Measurements from ENCODE around the gene ANKRD9. TPM values are rescaled to one million over a fixed set of nuclear protein-coding genes. Genes with fewer than 3 reads are reported as not detected.

ANKRD9 gene
- total and polyA plus RNA-seq, 2 of the 13 experiments (the other 11 are each of a cell fraction or from before 2014, with no cell fraction given): 10.0 to 15.0 TPM

- no peak for TF ChIP-seq ZNF672 (CRISPR knock-in tag; IDR thresholded peaks at IDR 0.05)
- peak; percentile 81; the same call in 1 of the 2 replicates for TF ChIP-seq TBX3 (IDR thresholded peaks at IDR 0.05; ENCODE audit: borderline replicate concordance)
- no peak for TF ChIP-seq HCFC1 (IDR thresholded peaks at IDR 0.05; ENCODE audit: low read depth, low read length)
- TF ChIP-seq TBL1XR1 (IDR thresholded peaks at IDR 0.05; ENCODE audit: borderline replicate concordance, low read length, partially characterized antibody): peak; percentile 73
- peak; percentile 79 for TF ChIP-seq BCL6 (CRISPR knock-in tag; IDR thresholded peaks at IDR 0.05)
- peak; percentile 14; the same call in 1 of the 2 replicates for TF ChIP-seq HNF4G (IDR thresholded peaks at IDR 0.05; ENCODE audit: borderline replicate concordance, low read depth, low read length)
- TF ChIP-seq HNF4G (CRISPR knock-in tag; IDR thresholded peaks at IDR 0.05; ENCODE audit: borderline replicate concordance, low read depth): no peak
- TF ChIP-seq ZSCAN20 (CRISPR knock-in tag; IDR thresholded peaks at IDR 0.05; ENCODE audit: borderline replicate concordance): no peak
- no peak for TF ChIP-seq TEF (CRISPR knock-in tag; IDR thresholded peaks at IDR 0.05)
- 0 out of 2 replicates have a peak, but pooled peaks have one; percentile 41 for TF ChIP-seq ELF1 (CRISPR knock-in tag; IDR thresholded peaks at IDR 0.05)
- TF ChIP-seq, protein P1, sequence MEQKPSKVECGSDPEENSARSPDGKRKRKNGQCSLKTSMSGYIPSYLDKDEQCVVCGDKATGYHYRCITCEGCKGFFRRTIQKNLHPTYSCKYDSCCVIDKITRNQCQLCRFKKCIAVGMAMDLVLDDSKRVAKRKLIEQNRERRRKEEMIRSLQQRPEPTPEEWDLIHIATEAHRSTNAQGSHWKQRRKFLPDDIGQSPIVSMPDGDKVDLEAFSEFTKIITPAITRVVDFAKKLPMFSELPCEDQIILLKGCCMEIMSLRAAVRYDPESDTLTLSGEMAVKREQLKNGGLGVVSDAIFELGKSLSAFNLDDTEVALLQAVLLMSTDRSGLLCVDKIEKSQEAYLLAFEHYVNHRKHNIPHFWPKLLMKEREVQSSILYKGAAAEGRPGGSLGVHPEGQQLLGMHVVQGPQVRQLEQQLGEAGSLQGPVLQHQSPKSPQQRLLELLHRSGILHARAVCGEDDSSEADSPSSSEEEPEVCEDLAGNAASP (CRISPR knock-in tag; IDR thresholded peaks at IDR 0.05; ENCODE audit: borderline replicate concordance): no peak
- TF ChIP-seq, protein P2, sequence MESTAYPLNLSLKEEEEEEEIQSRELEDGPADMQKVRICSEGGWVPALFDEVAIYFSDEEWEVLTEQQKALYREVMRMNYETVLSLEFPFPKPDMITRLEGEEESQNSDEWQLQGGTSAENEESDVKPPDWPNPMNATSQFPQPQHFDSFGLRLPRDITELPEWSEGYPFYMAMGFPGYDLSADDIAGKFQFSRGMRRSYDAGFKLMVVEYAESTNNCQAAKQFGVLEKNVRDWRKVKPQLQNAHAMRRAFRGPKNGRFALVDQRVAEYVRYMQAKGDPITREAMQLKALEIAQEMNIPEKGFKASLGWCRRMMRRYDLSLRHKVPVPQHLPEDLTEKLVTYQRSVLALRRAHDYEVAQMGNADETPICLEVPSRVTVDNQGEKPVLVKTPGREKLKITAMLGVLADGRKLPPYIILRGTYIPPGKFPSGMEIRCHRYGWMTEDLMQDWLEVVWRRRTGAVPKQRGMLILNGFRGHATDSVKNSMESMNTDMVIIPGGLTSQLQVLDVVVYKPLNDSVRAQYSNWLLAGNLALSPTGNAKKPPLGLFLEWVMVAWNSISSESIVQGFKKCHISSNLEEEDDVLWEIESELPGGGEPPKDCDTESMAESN (CRISPR knock-in tag; conservative IDR thresholded peaks at IDR 0.05): no peak
- TF ChIP-seq, protein P3, sequence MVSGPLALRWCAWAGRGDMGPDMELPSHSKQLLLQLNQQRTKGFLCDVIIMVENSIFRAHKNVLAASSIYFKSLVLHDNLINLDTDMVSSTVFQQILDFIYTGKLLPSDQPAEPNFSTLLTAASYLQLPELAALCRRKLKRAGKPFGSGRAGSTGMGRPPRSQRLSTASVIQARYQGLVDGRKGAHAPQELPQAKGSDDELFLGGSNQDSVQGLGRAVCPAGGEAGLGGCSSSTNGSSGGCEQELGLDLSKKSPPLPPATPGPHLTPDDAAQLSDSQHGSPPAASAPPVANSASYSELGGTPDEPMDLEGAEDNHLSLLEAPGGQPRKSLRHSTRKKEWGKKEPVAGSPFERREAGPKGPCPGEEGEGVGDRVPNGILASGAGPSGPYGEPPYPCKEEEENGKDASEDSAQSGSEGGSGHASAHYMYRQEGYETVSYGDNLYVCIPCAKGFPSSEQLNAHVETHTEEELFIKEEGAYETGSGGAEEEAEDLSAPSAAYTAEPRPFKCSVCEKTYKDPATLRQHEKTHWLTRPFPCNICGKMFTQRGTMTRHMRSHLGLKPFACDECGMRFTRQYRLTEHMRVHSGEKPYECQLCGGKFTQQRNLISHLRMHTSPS (CRISPR knock-in tag; IDR thresholded peaks at IDR 0.05; ENCODE audit: low read depth): 0 out of 2 replicates have a peak, but pooled peaks have one; percentile 16
- TF ChIP-seq EP300 (IDR thresholded peaks at IDR 0.05; ENCODE audit: low read depth in 2 of 2, low read length in 2 of 2): peak in 1 of 2 experiments; percentile 67; a peak in 1 of 4 replicates
- no peak for TF ChIP-seq EP300 (CRISPR knock-in tag; IDR thresholded peaks at IDR 0.05; ENCODE audit: borderline replicate concordance)
These were observed 44.7 kb downstream of the ANKRD9 start (continued) for GRCh38 chr14:102464846-102465341.
